ENCODE results near the gene MUC16.

The MUC16 gene

DNA sequence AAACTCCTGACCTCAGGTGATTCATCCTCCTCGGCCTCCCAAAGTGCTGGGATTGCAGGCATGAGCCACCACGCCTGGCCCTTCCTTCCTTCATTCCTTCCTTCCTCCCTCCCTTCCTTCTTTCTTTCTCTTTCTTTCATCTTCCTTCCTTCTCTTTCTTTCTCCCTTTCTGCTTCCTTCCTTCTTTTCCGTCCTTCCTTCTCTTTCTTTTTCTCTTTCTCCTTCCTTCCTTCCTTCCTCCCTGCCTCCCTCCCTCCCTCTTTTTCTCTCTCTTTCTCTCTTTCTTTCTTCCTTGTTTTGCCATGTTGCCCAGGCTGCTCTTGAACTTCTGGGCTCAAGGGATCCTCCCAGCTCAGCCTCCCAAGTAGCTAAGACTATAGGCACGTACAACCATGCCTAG, 36.5 kb upstream of the MUC16 start:
- TF ChIP-seq, protein P1, sequence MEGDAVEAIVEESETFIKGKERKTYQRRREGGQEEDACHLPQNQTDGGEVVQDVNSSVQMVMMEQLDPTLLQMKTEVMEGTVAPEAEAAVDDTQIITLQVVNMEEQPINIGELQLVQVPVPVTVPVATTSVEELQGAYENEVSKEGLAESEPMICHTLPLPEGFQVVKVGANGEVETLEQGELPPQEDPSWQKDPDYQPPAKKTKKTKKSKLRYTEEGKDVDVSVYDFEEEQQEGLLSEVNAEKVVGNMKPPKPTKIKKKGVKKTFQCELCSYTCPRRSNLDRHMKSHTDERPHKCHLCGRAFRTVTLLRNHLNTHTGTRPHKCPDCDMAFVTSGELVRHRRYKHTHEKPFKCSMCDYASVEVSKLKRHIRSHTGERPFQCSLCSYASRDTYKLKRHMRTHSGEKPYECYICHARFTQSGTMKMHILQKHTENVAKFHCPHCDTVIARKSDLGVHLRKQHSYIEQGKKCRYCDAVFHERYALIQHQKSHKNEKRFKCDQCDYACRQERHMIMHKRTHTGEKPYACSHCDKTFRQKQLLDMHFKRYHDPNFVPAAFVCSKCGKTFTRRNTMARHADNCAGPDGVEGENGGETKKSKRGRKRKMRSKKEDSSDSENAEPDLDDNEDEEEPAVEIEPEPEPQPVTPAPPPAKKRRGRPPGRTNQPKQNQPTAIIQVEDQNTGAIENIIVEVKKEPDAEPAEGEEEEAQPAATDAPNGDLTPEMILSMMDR (conservative IDR thresholded peaks at IDR 0.05), result no peak

DNA sequence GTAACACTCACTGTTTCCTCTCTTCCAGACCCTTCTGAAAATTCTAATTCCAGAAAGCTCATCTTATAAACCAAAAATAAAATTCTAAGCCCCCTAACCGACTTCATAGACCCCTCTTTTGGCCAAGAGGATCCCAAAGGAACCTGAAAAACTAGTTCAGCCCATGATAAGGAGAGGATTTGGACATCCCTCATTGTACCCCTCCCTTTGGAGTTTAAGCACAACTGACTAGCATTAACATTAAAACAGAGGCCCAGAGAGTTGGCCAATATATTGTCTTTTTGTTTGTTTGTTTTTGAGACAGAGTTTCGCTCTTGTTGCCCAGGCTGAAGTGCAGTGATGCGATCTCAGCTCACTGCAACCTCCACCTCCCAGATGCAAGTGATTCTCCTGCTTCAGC, 34.2 kb upstream of the MUC16 start:
- H3K27ac ChIP-seq, result no peak overlapping the region
- TF ChIP-seq, protein P1 (conservative IDR thresholded peaks at IDR 0.05), result no peak

More for the DNA sequence above, 36.5 kb upstream of the MUC16 start:
- H3K27ac ChIP-seq, result no peak overlapping the region

DNA sequence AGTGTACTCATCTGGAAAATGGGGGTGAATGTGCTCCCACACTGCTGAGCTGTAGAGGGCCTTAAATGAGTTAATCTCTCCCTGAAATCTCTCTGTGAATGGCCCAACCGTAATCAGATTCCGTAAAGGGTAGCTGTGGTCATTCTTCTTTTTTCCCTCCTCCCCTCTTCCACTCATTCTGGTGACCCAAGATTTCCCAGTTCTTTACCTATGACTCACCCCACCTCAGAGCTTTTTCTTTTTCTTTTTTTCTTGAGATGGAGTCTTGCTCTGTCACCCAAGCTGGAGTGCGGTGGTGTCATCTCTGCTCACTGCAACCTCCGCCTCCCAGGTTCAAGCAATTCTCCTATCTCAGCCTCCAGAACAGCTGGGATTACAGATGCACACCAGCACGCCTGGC, 33.3 kb upstream of the MUC16 start:
- TF ChIP-seq, protein P1 (conservative IDR thresholded peaks at IDR 0.05), result no peak
- no peak overlapping the region for H3K27ac ChIP-seq

DNA sequence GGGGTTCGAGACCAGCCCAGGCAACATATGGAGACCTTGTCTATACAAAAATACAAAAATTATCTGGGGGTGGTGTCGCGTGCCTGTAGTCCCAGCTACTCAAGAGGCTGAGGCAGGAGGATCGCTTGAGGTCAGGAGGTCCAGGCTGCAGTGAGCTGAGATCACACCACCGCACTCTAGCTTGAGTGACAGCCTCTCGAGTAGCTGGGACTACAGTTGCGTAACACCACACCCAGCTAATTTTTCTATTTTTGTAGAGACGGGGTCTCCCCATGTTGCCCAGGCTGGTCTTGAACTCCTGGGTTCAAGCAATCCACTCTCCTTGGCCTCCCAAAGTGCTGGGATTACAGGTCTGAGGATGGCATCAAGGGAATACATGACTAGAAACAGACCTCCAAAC, 30.8 kb upstream of the MUC16 start:
- TF ChIP-seq, protein P1 (conservative IDR thresholded peaks at IDR 0.05), result no peak
- H3K27ac ChIP-seq, result no peak overlapping the region

DNA sequence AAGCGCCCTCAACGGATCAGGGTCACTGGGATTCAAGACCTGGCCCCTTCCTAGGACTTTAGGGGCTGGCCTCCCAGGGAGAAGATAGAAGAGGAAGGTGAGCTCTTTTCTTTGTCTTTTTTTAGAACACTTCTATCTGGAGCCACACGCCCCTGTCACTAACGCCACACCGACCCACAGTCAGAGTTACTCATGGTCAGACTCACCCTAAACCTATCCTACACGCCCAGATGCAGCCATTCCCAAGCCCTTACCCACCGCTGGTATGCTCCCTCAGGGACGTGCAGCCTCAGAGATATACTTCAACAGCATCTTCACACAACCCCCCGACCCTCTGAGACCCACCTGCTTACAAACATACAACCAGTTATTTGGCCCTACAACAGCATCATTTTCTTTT, 29.9 kb upstream of the MUC16 start:
- TF ChIP-seq, protein P1 (conservative IDR thresholded peaks at IDR 0.05), result no peak
- H3K27ac ChIP-seq, result no peak overlapping the region

DNA sequence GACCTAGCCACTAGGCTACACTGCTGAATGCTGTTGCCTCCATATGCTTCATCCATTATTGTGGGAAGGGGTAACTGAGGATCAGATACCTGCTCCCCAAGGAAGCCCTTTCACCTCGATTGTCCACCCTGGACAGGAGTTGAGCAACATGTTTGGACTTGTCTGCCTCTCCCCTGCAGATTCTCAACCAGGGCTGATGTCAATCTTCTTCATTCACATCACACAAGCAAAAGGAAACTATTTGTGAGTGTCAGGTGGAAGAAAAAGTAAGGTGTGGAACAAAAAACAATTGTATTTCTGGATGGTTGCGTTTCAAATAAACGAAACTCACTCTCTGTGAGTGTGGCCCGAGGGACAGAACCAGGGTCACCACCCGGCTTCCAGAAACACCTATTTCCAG, 29.5 kb upstream of the MUC16 start:
- no peak overlapping the region for H3K27ac ChIP-seq
- TF ChIP-seq, protein P1 (conservative IDR thresholded peaks at IDR 0.05), result no peak

DNA sequence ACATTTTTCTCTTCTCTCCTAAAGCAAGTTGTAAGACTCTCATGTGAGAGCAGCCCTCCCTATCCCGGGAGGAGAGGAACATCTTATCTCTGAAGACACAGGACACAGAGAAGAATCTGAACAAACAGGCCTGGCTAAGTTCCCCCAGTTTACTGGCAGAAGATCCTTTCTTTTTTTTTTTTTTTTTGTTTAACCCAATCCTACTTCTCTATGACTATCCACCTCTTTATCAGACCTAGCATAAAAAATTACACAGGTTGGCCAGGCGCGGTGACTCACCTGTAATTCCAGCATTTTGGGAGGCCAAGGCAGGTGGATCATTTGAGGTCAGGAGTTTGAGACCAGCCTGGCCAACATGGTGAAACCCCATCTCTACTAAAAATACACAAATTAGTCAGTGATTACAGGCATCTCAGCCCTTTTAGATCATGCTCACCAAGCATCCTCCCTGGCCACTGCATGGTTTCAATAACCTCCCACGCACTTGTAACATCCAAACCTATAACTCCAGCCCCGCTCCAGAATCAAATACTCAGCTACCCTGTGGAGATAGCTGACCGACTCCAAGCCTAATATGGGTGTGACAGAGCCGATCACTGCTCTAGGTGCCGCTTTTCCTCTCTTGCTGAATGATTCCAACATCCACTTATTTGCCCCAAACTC, 27.3 kb upstream of the MUC16 start:
- TF ChIP-seq, protein P1 (conservative IDR thresholded peaks at IDR 0.05), result no peak
- H3K27ac ChIP-seq, result no peak overlapping the region
